ENCODE data around the gene LIMCH1.

The LIMCH1 gene

DNA sequence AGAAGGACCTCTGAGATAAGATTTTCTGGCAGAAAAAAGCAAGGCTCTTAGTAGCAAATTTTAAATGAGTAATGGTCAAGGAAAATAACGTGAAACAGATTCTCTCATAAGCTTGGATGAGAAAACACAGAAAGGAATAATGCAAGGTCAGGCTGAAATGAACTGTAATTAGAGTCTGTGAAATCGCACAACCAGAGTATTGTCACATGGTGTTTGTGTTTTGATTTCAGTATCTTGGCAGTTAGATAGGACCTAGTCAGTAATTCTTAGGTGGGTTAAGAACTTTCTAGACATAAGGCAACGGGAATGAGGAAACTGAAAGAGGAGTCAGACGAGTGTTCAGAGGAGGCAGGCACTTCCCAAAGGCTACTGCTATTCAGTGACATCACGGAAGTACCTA, 34.6 kb downstream of the LIMCH1 start:
- no peak overlapping the region for H2BK15ac ChIP-seq (replicated peaks; ENCODE audit: low read depth)
- no peak overlapping the region for H3K18ac ChIP-seq (ENCODE audit: low read length)
- DNase-seq, result no peak
- H3K27ac ChIP-seq (ENCODE audit: low read depth, low read length), result no peak overlapping the region
- no peak overlapping the region for H2AK5ac ChIP-seq (ENCODE audit: low read length)
- H3K79me1 ChIP-seq (ENCODE audit: low read length), result no peaks in the 10 kb centered on the region
- H3K23ac ChIP-seq (ENCODE audit: low read length), result no peak overlapping the region
- H3K4me1 ChIP-seq (ENCODE audit: control insufficient read depth, low read depth, low read length), result no peaks in the 10 kb centered on the region
- no peak overlapping the region for H2BK5ac ChIP-seq (ENCODE audit: low read length)
- H3K4me3 ChIP-seq (ENCODE audit: low read length), result no peak overlapping the region
- H3K79me2 ChIP-seq (ENCODE audit: control insufficient read depth, insufficient read depth, low read length), result no peaks in the 10 kb centered on the region
- H4K5ac ChIP-seq (ENCODE audit: low read length), result no peak overlapping the region
- no peak overlapping the region for H3K4ac ChIP-seq (ENCODE audit: low read depth, low read length)
- no peaks in the 10 kb centered on the region for H3K36me3 ChIP-seq (ENCODE audit: control insufficient read depth, insufficient read depth, low read length)
- H3K9ac ChIP-seq (ENCODE audit: low read length), result no peak overlapping the region
- no CpG with 5 or more reads among the region's 5 CpGs for WGBS (ENCODE audit: extremely low coverage, insufficient coverage, low lambda C conversion rate)
- no peak overlapping the region for H4K8ac ChIP-seq (ENCODE audit: low read depth, low read length)
- no peaks in the 10 kb centered on the region for H3K27me3 ChIP-seq (ENCODE audit: insufficient read depth, low read length, poor library complexity)
- H3K56ac ChIP-seq (ENCODE audit: low read length), result no peak overlapping the region
- no peak overlapping the region for H3K4me2 ChIP-seq (ENCODE audit: low read length)
- H2BK120ac ChIP-seq (ENCODE audit: low read depth, low read length), result no peak overlapping the region

DNA sequence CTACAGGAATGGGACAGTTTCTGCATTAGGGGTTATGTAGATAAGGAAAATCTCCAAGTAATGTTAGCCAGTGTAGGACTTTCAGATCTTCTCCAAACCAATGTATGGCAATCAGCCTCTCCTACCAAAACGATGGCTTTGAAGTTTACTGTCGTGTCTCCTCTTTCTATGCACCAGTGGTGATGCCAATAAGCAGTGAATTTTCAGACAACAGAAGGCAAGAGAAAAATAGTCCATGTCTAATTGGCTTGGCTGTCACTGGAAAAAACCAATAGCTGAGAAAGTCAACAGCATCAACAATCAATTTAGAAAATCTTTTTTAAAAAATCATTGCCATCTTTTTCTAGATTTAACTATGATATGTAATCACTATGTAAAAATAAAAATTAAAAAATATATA, 35.0 kb downstream of the LIMCH1 start:
- Histone ChIP-seq H4K8ac (ENCODE audit: low read depth, low read length) (no peak overlapping the region), H2BK120ac (ENCODE audit: low read depth, low read length) (no peak overlapping the region), H3K79me1 (ENCODE audit: low read length) (no peaks in the 10 kb centered on the region), H3K79me2 (ENCODE audit: control insufficient read depth, insufficient read depth, low read length) (no peaks in the 10 kb centered on the region), H3K4me2 (ENCODE audit: low read length) (no peak overlapping the region), H4K5ac (ENCODE audit: low read length) (no peak overlapping the region), H2AK5ac (ENCODE audit: low read length) (no peak overlapping the region), H3K56ac (ENCODE audit: low read length) (no peak overlapping the region), H3K23ac (ENCODE audit: low read length) (no peak overlapping the region), H3K4ac (ENCODE audit: low read depth, low read length) (no peak overlapping the region), H3K18ac (ENCODE audit: low read length) (no peak overlapping the region), H3K36me3 (ENCODE audit: control insufficient read depth, insufficient read depth, low read length) (no peaks in the 10 kb centered on the region), H3K9ac (ENCODE audit: low read length) (no peak overlapping the region), H3K4me1 (ENCODE audit: control insufficient read depth, low read depth, low read length) (no peaks in the 10 kb centered on the region), H2BK15ac (replicated peaks; ENCODE audit: low read depth) (no peak overlapping the region), H3K4me3 (ENCODE audit: low read length) (no peak overlapping the region), H3K27me3 (ENCODE audit: insufficient read depth, low read length, poor library complexity) (no peaks in the 10 kb centered on the region), H3K27ac (ENCODE audit: low read depth, low read length) (no peak overlapping the region), H2BK5ac (ENCODE audit: low read length) (no peak overlapping the region)
- DNase-seq, result no peak
- WGBS (ENCODE audit: extremely low coverage, insufficient coverage, low lambda C conversion rate), result no CpG with 5 or more reads among the region's 2 CpGs

DNA sequence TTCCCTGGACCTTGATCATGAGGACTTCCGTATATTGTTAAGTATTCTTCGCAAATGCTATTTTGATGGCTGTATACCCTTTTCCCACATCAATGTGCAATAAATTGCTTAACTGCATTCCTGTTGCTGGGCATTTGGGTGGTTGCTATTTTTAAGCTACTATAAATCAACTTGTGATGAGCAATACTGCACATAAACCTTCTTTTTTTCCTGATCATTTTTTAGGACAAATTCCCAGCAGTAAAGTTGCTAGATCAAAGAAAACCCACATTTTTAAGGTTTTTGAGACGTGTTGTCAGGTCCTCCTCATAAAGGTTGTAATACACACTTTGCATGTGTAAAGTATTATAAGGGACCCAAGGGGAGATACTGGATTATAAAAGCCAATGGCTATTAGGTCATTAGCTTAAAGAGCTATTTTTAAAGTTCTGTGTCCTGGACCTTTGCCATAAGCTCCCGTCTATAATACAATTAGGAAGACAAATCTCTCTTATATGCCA, 35.6 kb downstream of the LIMCH1 start:
- no peak for DNase-seq
- Histone ChIP-seq H4K5ac (ENCODE audit: low read length) (no peak overlapping the region), H3K23ac (ENCODE audit: low read length) (no peak overlapping the region), H3K79me2 (ENCODE audit: control insufficient read depth, insufficient read depth, low read length) (no peaks in the 10 kb centered on the region), H4K8ac (ENCODE audit: low read depth, low read length) (no peak overlapping the region), H2BK5ac (ENCODE audit: low read length) (no peak overlapping the region), H2BK120ac (ENCODE audit: low read depth, low read length) (no peak overlapping the region), H3K4me3 (ENCODE audit: low read length) (no peak overlapping the region), H3K4me2 (ENCODE audit: low read length) (no peak overlapping the region), H2BK15ac (replicated peaks; ENCODE audit: low read depth) (no peak overlapping the region), H3K4ac (ENCODE audit: low read depth, low read length) (no peak overlapping the region), H3K4me1 (ENCODE audit: control insufficient read depth, low read depth, low read length) (no peaks in the 10 kb centered on the region), H3K27ac (ENCODE audit: low read depth, low read length) (no peak overlapping the region), H3K9ac (ENCODE audit: low read length) (no peak overlapping the region), H3K18ac (ENCODE audit: low read length) (no peak overlapping the region), H3K36me3 (ENCODE audit: control insufficient read depth, insufficient read depth, low read length) (no peaks in the 10 kb centered on the region), H2AK5ac (ENCODE audit: low read length) (no peak overlapping the region), H3K79me1 (ENCODE audit: low read length) (no peaks in the 10 kb centered on the region), H3K27me3 (ENCODE audit: insufficient read depth, low read length, poor library complexity) (no peaks in the 10 kb centered on the region), H3K56ac (ENCODE audit: low read length) (no peak overlapping the region)
- whole genome bisulfite sequencing (ENCODE audit: extremely low coverage, insufficient coverage, low lambda C conversion rate), result no CpG with 5 or more reads among the region's 4 CpGs

DNA sequence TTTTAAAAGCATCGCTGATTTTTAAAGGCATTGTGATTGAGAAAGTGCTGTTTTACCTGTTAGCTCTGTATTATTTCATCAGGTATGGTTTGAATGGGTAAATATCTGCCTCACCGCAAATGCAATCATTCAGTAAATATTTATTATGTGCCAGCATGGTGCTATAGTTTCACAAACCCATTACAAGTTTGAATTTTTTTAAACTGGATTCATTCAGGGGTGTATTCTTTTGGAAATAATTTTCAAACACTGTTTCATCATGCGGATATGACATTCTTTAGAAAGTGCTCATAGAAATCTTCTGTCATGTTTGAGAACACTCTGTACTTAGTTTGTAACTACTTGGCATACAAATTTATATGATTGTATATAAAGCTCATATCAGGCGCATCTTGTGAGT, 37.2 kb downstream of the LIMCH1 start:
- Histone ChIP-seq H3K27me3 (ENCODE audit: insufficient read depth, low read length, poor library complexity) (no peaks in the 10 kb centered on the region), H2BK120ac (ENCODE audit: low read depth, low read length) (no peak overlapping the region), H2BK15ac (replicated peaks; ENCODE audit: low read depth) (no peak overlapping the region), H3K4me1 (ENCODE audit: control insufficient read depth, low read depth, low read length) (no peaks in the 10 kb centered on the region), H3K9ac (ENCODE audit: low read length) (no peak overlapping the region), H2AK5ac (ENCODE audit: low read length) (no peak overlapping the region), H3K4me2 (ENCODE audit: low read length) (no peak overlapping the region), H4K5ac (ENCODE audit: low read length) (no peak overlapping the region), H2BK5ac (ENCODE audit: low read length) (no peak overlapping the region), H3K79me2 (ENCODE audit: control insufficient read depth, insufficient read depth, low read length) (no peaks in the 10 kb centered on the region), H3K27ac (ENCODE audit: low read depth, low read length) (no peak overlapping the region), H3K56ac (ENCODE audit: low read length) (no peak overlapping the region), H3K23ac (ENCODE audit: low read length) (no peak overlapping the region), H4K8ac (ENCODE audit: low read depth, low read length) (no peak overlapping the region), H3K18ac (ENCODE audit: low read length) (no peak overlapping the region), H3K36me3 (ENCODE audit: control insufficient read depth, insufficient read depth, low read length) (no peaks in the 10 kb centered on the region), H3K4ac (ENCODE audit: low read depth, low read length) (no peak overlapping the region), H3K79me1 (ENCODE audit: low read length) (no peaks in the 10 kb centered on the region), H3K4me3 (ENCODE audit: low read length) (no peak overlapping the region)
- no CpG with 5 or more reads among the region's 4 CpGs for WGBS (ENCODE audit: extremely low coverage, insufficient coverage, low lambda C conversion rate)
- no peak for DNase-seq

DNA sequence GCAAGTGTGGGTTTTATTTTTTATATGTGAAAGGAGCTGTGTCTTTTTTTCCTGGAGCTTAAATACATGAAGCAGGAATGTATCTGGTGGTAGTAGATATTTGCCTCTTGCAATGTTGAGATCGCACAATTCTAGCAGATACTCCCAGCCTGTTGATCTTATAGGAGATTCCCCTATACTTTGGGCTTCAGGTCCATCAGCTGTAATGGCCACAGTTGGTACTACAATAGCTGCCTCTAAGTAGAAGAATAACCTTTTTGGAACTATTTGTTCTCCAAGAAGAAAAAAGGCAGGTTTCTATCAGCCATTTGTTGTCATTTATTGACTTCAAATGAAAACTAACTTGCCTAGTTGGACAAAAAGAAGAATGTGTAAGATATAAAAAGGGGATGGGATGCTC, 37.7 kb downstream of the LIMCH1 start:
- no peak overlapping the region for H2BK120ac ChIP-seq (ENCODE audit: low read depth, low read length)
- no peak overlapping the region for H3K27ac ChIP-seq (ENCODE audit: low read depth, low read length)
- WGBS (ENCODE audit: extremely low coverage, insufficient coverage, low lambda C conversion rate), result no CpG with 5 or more reads among the region's 1 CpG

DNA sequence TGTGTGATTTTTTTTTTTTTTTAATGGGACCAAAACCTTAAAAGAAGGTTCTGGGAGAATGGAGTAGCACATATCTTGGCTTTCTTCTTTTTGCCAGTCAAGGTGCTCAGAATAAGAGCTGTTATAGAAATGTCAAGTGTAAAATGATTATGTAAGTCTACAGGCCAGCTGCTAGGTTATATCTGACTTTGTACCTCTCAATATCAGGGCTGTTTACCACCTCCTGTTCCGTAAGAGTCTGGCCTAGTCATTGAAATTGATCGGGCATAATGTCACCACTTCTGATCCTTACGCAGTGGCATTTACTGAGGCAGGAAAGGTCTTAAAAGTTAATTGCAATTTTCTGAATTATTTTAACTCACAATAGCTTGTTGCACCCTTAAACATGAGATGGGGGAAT, 41.1 kb downstream of the LIMCH1 start:
- no peaks in the 10 kb centered on the region for H3K36me3 ChIP-seq (ENCODE audit: control insufficient read depth, insufficient read depth, low read length)
- no peaks in the 10 kb centered on the region for H3K79me1 ChIP-seq (ENCODE audit: low read length)
- no peak overlapping the region for H3K18ac ChIP-seq (ENCODE audit: low read length)
- H3K27me3 ChIP-seq (ENCODE audit: insufficient read depth, low read length, poor library complexity), result no peaks in the 10 kb centered on the region
- H2BK5ac ChIP-seq (ENCODE audit: low read length), result no peak overlapping the region
- H3K4me3 ChIP-seq (ENCODE audit: low read length), result no peak overlapping the region
- H3K23ac ChIP-seq (ENCODE audit: low read length), result no peak overlapping the region
- no peaks in the 10 kb centered on the region for H3K4me1 ChIP-seq (ENCODE audit: control insufficient read depth, low read depth, low read length)
- no CpG with 5 or more reads among the region's 3 CpGs for WGBS (ENCODE audit: extremely low coverage, insufficient coverage, low lambda C conversion rate)
- H3K79me2 ChIP-seq (ENCODE audit: control insufficient read depth, insufficient read depth, low read length), result no peaks in the 10 kb centered on the region
- H4K8ac ChIP-seq (ENCODE audit: low read depth, low read length), result no peak overlapping the region
- H3K4me2 ChIP-seq (ENCODE audit: low read length), result no peak overlapping the region
- H3K56ac ChIP-seq (ENCODE audit: low read length), result no peak overlapping the region
- no peak overlapping the region for H3K9ac ChIP-seq (ENCODE audit: low read length)
- no peak overlapping the region for H4K5ac ChIP-seq (ENCODE audit: low read length)
- no peak overlapping the region for H2BK120ac ChIP-seq (ENCODE audit: low read depth, low read length)
- no peak overlapping the region for H2AK5ac ChIP-seq (ENCODE audit: low read length)
- H2BK15ac ChIP-seq (replicated peaks; ENCODE audit: low read depth), result no peak overlapping the region
- H3K4ac ChIP-seq (ENCODE audit: low read depth, low read length), result no peak overlapping the region
- H3K27ac ChIP-seq (ENCODE audit: low read depth, low read length), result no peak overlapping the region
- DNase-seq, result no peak

More for the DNA sequence above, 37.7 kb downstream of the LIMCH1 start:
- H3K18ac ChIP-seq (ENCODE audit: low read length), result no peak overlapping the region
- no peak overlapping the region for H3K4me3 ChIP-seq (ENCODE audit: low read length)
- H2BK5ac ChIP-seq (ENCODE audit: low read length), result no peak overlapping the region
- H4K5ac ChIP-seq (ENCODE audit: low read length), result no peak overlapping the region
- H3K56ac ChIP-seq (ENCODE audit: low read length), result no peak overlapping the region
- H2AK5ac ChIP-seq (ENCODE audit: low read length), result no peak overlapping the region
- H3K9ac ChIP-seq (ENCODE audit: low read length), result no peak overlapping the region
- H3K79me1 ChIP-seq (ENCODE audit: low read length), result no peaks in the 10 kb centered on the region
- no peak for DNase-seq
- no peak overlapping the region for H3K4me2 ChIP-seq (ENCODE audit: low read length)
- H2BK15ac ChIP-seq (replicated peaks; ENCODE audit: low read depth), result no peak overlapping the region
- H3K79me2 ChIP-seq (ENCODE audit: control insufficient read depth, insufficient read depth, low read length), result no peaks in the 10 kb centered on the region
- H4K8ac ChIP-seq (ENCODE audit: low read depth, low read length), result no peak overlapping the region
- no peak overlapping the region for H3K4ac ChIP-seq (ENCODE audit: low read depth, low read length)
- no peaks in the 10 kb centered on the region for H3K36me3 ChIP-seq (ENCODE audit: control insufficient read depth, insufficient read depth, low read length)
- no peak overlapping the region for H3K23ac ChIP-seq (ENCODE audit: low read length)
- no peaks in the 10 kb centered on the region for H3K27me3 ChIP-seq (ENCODE audit: insufficient read depth, low read length, poor library complexity)
- H3K4me1 ChIP-seq (ENCODE audit: control insufficient read depth, low read depth, low read length), result no peaks in the 10 kb centered on the region

Measured in mesendoderm (in vitro differentiated cells).